Gastrocnemius medialis (tissue), 4 donors: ENCODE data around the gene DCTN1. TPM values are rescaled to one million over a fixed set of nuclear protein-coding genes. Genes with fewer than 3 reads are reported as not detected.

Source experiments
- ATAC-seq, 2 donors: fragments of 150-250 bp; one replicate each; pipeline ENCODE4 v1.9.1; 2016
- DNase-seq, 2 donors: peaks; one replicate each; pipeline ENCODE4 v3.0.0-alpha.2; 2019
- H3K27ac ChIP-seq, 4 donors: fragments of 200-600 bp; sonication (generic); 1 replicate in 1 of 4; 2 replicates in 3 of 4; pipeline ENCODE4 v1.5.1; 2016 to 2018; ENCODE audit warnings: mild to moderate bottlenecking in 2 of 4, moderate library complexity in 1 of 4
- H3K27me3 ChIP-seq, 3 donors: fragments of 200-600 bp; sonication (generic) in 2 of 3; 1 replicate in 1 of 3; 2 replicates in 2 of 3; pipeline versions ENCODE4 v1.5.1 to v1.6.0; 2016 to 2019; ENCODE audit warnings: mild to moderate bottlenecking in 1 of 3, moderate library complexity in 1 of 3
- H3K36me3 ChIP-seq, 2 donors: fragments of 200-600 bp; sonication (generic) in 1 of 2; one replicate each; pipeline ENCODE4 v1.5.1; 2017 to 2018
- H3K4me1 ChIP-seq, 2 donors: fragments of 200-600 bp; sonication (generic) in 1 of 2; one replicate each; pipeline ENCODE4 v1.5.1; 2016 to 2017; ENCODE audit warnings: mild to moderate bottlenecking in 2 of 2
- H3K4me3 ChIP-seq, 4 donors: fragments of 200-600 bp; sonication (generic) in 3 of 4; 1 replicate in 1 of 4; 2 replicates in 3 of 4; pipeline ENCODE4 v1.5.1; 2016 to 2019; ENCODE audit warnings: mild to moderate bottlenecking in 2 of 4
- H3K9me3 ChIP-seq, 3 donors: fragments of 200-600 bp; sonication (generic) in 2 of 3; 1 replicate in 1 of 3; 2 replicates in 2 of 3; pipeline ENCODE4 v1.5.1; 2016 to 2019
- CTCF ChIP-seq, 5 experiments: fragments of 450-650 bp in 3 of 5; fragments of 200-600 bp in 2 of 5; sonication (generic) in 2 of 5; IDR thresholded peaks in 4 of 5; conservative IDR thresholded peaks in 1 of 5; 1 replicate in 4 of 5; 2 replicates in 1 of 5; pipeline ENCODE4 v1.5.1; 2016 to 2019; ENCODE audit warnings: antibody characterized with exemption in 5 of 5, mild to moderate bottlenecking in 3 of 5, moderate library complexity in 3 of 5
- POLR2A ChIP-seq, 2 donors: fragments of 450-650 bp; IDR thresholded peaks; one replicate each; pipeline ENCODE4 v1.6.1; 2017; ENCODE audit warnings: antibody characterized with exemption in 2 of 2, mild to moderate bottlenecking in 2 of 2, moderate library complexity in 2 of 2
- in situ Hi-C, 4 donors: fragments of 200-750 bp; cut with MboI; loops; one replicate each; pipeline versions ENCODE4 v1.15.0 to v1.8.0; 2017; ENCODE audit warnings: low sequenced_read_pairs in 4 of 4
- intact Hi-C: fragments of 100-400 bp; cut with DNase I; formaldehyde crosslinking; loops from one replicate; pipeline ENCODE4 v1.15.1; 2023; ENCODE audit warnings: low total_unique reads
- total RNA-seq, 4 donors: library from RNA; depleted of rRNA; stranded (reverse); fragments of >200 nt; gene quantifications; one replicate each; pipeline versions ENCODE4 v1.1.0 to v1.2.3, GENCODE V29; 2016

Gene DCTN1
- total RNA-seq, 4 donors from 2014 or later: 89.8 to 127 (median 103) TPM

- intact Hi-C loops: loop anchor here (10.0 kb wide), 1 partner anchor 568 kb away; the partner anchor contains the start of gene STAMBP
Observed at GRCh38 chr2:74392449-74392743, 12.3 kb upstream of the DCTN1 start.

GRCh38 chr2:74391580-74392448 is 11.7 kb upstream of the DCTN1 start:
- H3K36me3 ChIP-seq: no peaks in the 10 kb centered on the region
- H3K4me3 ChIP-seq: peak overlapping the region; percentile 79 to 83 (median 82)
- in situ Hi-C loops: no loop called here
- H3K27ac ChIP-seq: peak overlapping the region; percentile 84 to 94 (median 89)
- peak; percentile 95 to 96 for ATAC-seq
- H3K9me3 ChIP-seq: no peaks in the 10 kb centered on the region
- H3K27me3 ChIP-seq: no peaks in the 10 kb centered on the region
- peak in 1 of 2 donors; percentile 23 for TF ChIP-seq POLR2A (IDR thresholded peaks at IDR 0.05)
- TF ChIP-seq CTCF (IDR thresholded peaks at IDR 0.05 in 4 of 5, conservative IDR thresholded peaks at IDR 0.05 in 1 of 5): peak; percentile 83 to 98 (median 93)
- intact Hi-C loops: loop anchor here (1.0 to 10.0 kb wide), 2 partner anchors 63 to 567 kb away; partner anchors contain the start of genes INO80B and STAMBP
- peak; percentile 85 to 86 for DNase-seq
- peaks cover 40 to 41% of the 10 kb centered on the region in 2 donors for H3K4me1 ChIP-seq

More at GRCh38 chr2:74392449-74392743, 12.3 kb upstream of the DCTN1 start:
- ATAC-seq: no peak
- in situ Hi-C loops: no loop called here
- TF ChIP-seq POLR2A (IDR thresholded peaks at IDR 0.05) (no peak), CTCF (IDR thresholded peaks at IDR 0.05 in 4 of 5, conservative IDR thresholded peaks at IDR 0.05 in 1 of 5) (no peak)
- H3K27me3 ChIP-seq: no peaks in the 10 kb centered on the region
- H3K27ac ChIP-seq: peak overlapping the region in 2 of 4 donors; percentile 84 to 91
- peaks cover 35 to 40% of the 10 kb centered on the region in 2 donors for H3K4me1 ChIP-seq
- H3K4me3 ChIP-seq: peak overlapping the region; percentile 79 to 83 (median 82)
- no peaks in the 10 kb centered on the region for H3K9me3 ChIP-seq
- no peaks in the 10 kb centered on the region for H3K36me3 ChIP-seq
- no peak for DNase-seq

GRCh38 chr2:74391209-74391579 is 11.1 kb upstream of the DCTN1 start:
- Histone ChIP-seq H3K4me3 (peak overlapping the region; percentile 79 to 83 (median 82)), H3K27ac (peak overlapping the region; percentile 84 to 94 (median 89)), H3K4me1 (peaks cover 40 to 44% of the 10 kb centered on the region in 2 donors), H3K36me3 (no peaks in the 10 kb centered on the region), H3K27me3 (no peaks in the 10 kb centered on the region), H3K9me3 (no peaks in the 10 kb centered on the region)
- DNase-seq (no peak), ATAC-seq (peak; percentile 25 to 36)
- in situ Hi-C loops: no loop called here
- TF ChIP-seq CTCF (IDR thresholded peaks at IDR 0.05 in 4 of 5, conservative IDR thresholded peaks at IDR 0.05 in 1 of 5) (no peak), POLR2A (IDR thresholded peaks at IDR 0.05) (no peak)
- intact Hi-C loops: loop anchor here (1.0 to 10.0 kb wide), 2 partner anchors 64 to 566 kb away; partner anchors contain the start of genes INO80B and STAMBP

- intact Hi-C loops: loop anchor here (1.0 to 10.0 kb wide), 2 partner anchors 65 to 566 kb away; partner anchors contain the start of genes INO80B and STAMBP
Observed at GRCh38 chr2:74390606-74391005, 10.5 kb upstream of the DCTN1 start.

More at GRCh38 chr2:74390606-74391005, 10.5 kb upstream of the DCTN1 start:
- Histone ChIP-seq H3K4me1 (peaks cover 40 to 49% of the 10 kb centered on the region in 2 donors), H3K27ac (peak overlapping the region in 1 of 4 donors; percentile 84), H3K36me3 (no peaks in the 10 kb centered on the region), H3K9me3 (no peaks in the 10 kb centered on the region), H3K27me3 (no peaks in the 10 kb centered on the region), H3K4me3 (peak overlapping the region; percentile 79 to 83 (median 82))
- no peak for TF ChIP-seq POLR2A (IDR thresholded peaks at IDR 0.05)
- TF ChIP-seq CTCF (IDR thresholded peaks at IDR 0.05 in 4 of 5, conservative IDR thresholded peaks at IDR 0.05 in 1 of 5): no peak
- ATAC-seq: no peak
- in situ Hi-C loops: no loop called here
- DNase-seq: no peak
